Neural cell (in vitro differentiated cells): ENCODE measurements around the gene MAGEF1. TPM values are rescaled to one million over a fixed set of nuclear protein-coding genes. Genes with fewer than 3 reads are reported as not detected.

Experiments used
- H2AFZ ChIP-seq: fragments of 200-600, 300-800 bp; sonication (generic), shearing (Covaris generic); 2 replicates; pipeline ENCODE4 v1.6.0; 2014; ENCODE audit warnings: low read depth, mild to moderate bottlenecking, antibody characterized with exemption, low read length, moderate library complexity
- H3F3A ChIP-seq: fragments of 200-600 bp; shearing (Covaris generic); 2 replicates; pipeline ENCODE4 v1.6.1; 2016; ENCODE audit warnings: mild to moderate bottlenecking, moderate library complexity, mixed read lengths, antibody characterized with exemption, low read length; ENCODE audit not compliant: insufficient read depth, poor library complexity, severe bottlenecking
- H3K27ac ChIP-seq: fragments of 200-600, 300-800 bp; sonication (generic), shearing (Covaris generic); 2 replicates; pipeline ENCODE4 v1.5.1; 2014; ENCODE audit warnings: mild to moderate bottlenecking, low read length, moderate library complexity
- H3K27me3 ChIP-seq: fragments of 300-800, 200-600 bp; sonication (generic), shearing (Covaris generic); 2 replicates; pipeline ENCODE4 v1.6.0; 2014; ENCODE audit warnings: mild to moderate bottlenecking, low read depth, low read length, moderate library complexity; ENCODE audit not compliant: insufficient read depth
- H3K36me3 ChIP-seq: fragments of 300-800, 200-600 bp; sonication (generic), shearing (Covaris generic); 2 replicates; pipeline ENCODE4 v1.5.1; 2014; ENCODE audit warnings: mild to moderate bottlenecking, antibody characterized with exemption, low read length, moderate library complexity; ENCODE audit not compliant: insufficient read depth
- H3K4me2 ChIP-seq: fragments of 300-800, 200-600 bp; sonication (generic), shearing (Covaris generic); 2 replicates; pipeline ENCODE4 v1.6.0; 2014; ENCODE audit warnings: mild to moderate bottlenecking, low read length
- H3K4me3 ChIP-seq: fragments of 300-800, 200-600 bp; sonication (generic), shearing (Covaris generic); 2 replicates; pipeline ENCODE4 v1.5.1; 2014; ENCODE audit warnings: mild to moderate bottlenecking, low read length, moderate library complexity
- H3K79me2 ChIP-seq: fragments of 200-600 bp; shearing (Covaris generic); replicated peaks from 2 replicates; pipeline ENCODE4 v1.6.0; 2014; ENCODE audit warnings: mild to moderate bottlenecking, low read length, moderate library complexity; ENCODE audit not compliant: insufficient read depth
- H3K9ac ChIP-seq: fragments of 300-800, 200-600 bp; sonication (generic), shearing (Covaris generic); 2 replicates; pipeline ENCODE4 v1.6.1; 2016; ENCODE audit warnings: mild to moderate bottlenecking, low read length, mixed read lengths
- H3K9me2 ChIP-seq: fragments of 200-600 bp; shearing (Covaris generic); 2 replicates; pipeline ENCODE4 v1.6.1; 2016; ENCODE audit warnings: mild to moderate bottlenecking, low read length, mixed read lengths; ENCODE audit not compliant: insufficient read depth
- H3K9me3 ChIP-seq: fragments of 200-600, 300-800 bp; sonication (generic), shearing (Covaris generic); 2 replicates; pipeline ENCODE4 v1.6.1; 2016; ENCODE audit warnings: mild to moderate bottlenecking, mixed run types, low read length, moderate library complexity, mixed read lengths
- H4K20me1 ChIP-seq: fragments of 200-600 bp; shearing (Covaris generic); 2 replicates; pipeline ENCODE4 v1.6.1; 2016; ENCODE audit warnings: mild to moderate bottlenecking, mixed run types; ENCODE audit not compliant: insufficient read depth
- CTCF ChIP-seq: fragments of 450-650 bp; IDR thresholded peaks from 2 replicates; pipeline ENCODE4 v1.5.1; 2014; ENCODE audit warnings: antibody characterized with exemption, mild to moderate bottlenecking, moderate library complexity; ENCODE audit not compliant: poor library complexity, severe bottlenecking
- MXI1 ChIP-seq: fragments of 450-650 bp; conservative IDR thresholded peaks from 2 replicates; pipeline ENCODE4 v1.6.1; 2014; ENCODE audit warnings: antibody characterized with exemption, mild to moderate bottlenecking; ENCODE audit not compliant: poor library complexity, severe bottlenecking
- POLR2AphosphoS5 ChIP-seq: IDR thresholded peaks from 2 replicates; pipeline ENCODE4 v1.6.1; 2012
- RAD21 ChIP-seq: fragments of 450-650 bp; conservative IDR thresholded peaks from 2 replicates; pipeline ENCODE4 v1.6.1; 2014; ENCODE audit warnings: antibody characterized with exemption, mild to moderate bottlenecking, moderate library complexity
- REST ChIP-seq: IDR thresholded peaks from 2 replicates; pipeline ENCODE4 v1.6.1; 2012; ENCODE audit warnings: borderline replicate concordance
- SMC3 ChIP-seq: fragments of 450-650 bp; conservative IDR thresholded peaks from 2 replicates; pipeline ENCODE4 v1.6.1; 2014; ENCODE audit warnings: antibody characterized with exemption, mild to moderate bottlenecking, moderate library complexity; ENCODE audit not compliant: poor library complexity
- polyA plus RNA-seq: library from polyadenylated mRNA; depleted of rRNA; stranded (reverse); fragments of >200 nt; gene quantifications from 2 replicates; pipeline ENCODE4 v1.2.3, GENCODE V29; 2014

The MAGEF1 gene
- polyA plus RNA-seq, 1 donor from 2014 or later: 103 TPM

- no peak overlapping the region for H3K4me3 ChIP-seq
- no peak overlapping the region for H3K27ac ChIP-seq
- TF ChIP-seq SMC3 (no peak), REST (no peak), MXI1 (no peak), CTCF (no peak), POLR2AphosphoS5 (no peak)
- H3F3A ChIP-seq: no peaks in the 10 kb centered on the region
- H3K9ac ChIP-seq: no peak overlapping the region
- H3K9me3 ChIP-seq: no peaks in the 10 kb centered on the region
- no peaks in the 10 kb centered on the region for H4K20me1 ChIP-seq
- no peaks in the 10 kb centered on the region for H3K9me2 ChIP-seq
- no peaks in the 10 kb centered on the region for H3K36me3 ChIP-seq
- no peaks in the 10 kb centered on the region for H3K27me3 ChIP-seq
- no peak overlapping the region for H2AFZ ChIP-seq
- H3K4me2 ChIP-seq: no peak overlapping the region
- no peaks in the 10 kb centered on the region for H3K79me2 ChIP-seq
Measured at GRCh38 chr3:184687363-184688015, 24.4 kb downstream of the MAGEF1 start.

- Histone ChIP-seq H3K9me3 (no peaks in the 10 kb centered on the region), H3F3A (no peaks in the 10 kb centered on the region), H3K36me3 (no peaks in the 10 kb centered on the region), H2AFZ (no peak overlapping the region), H3K9me2 (no peaks in the 10 kb centered on the region), H3K4me2 (no peak overlapping the region), H3K27ac (peak overlapping the region; percentile 72), H3K79me2 (no peaks in the 10 kb centered on the region), H3K27me3 (no peaks in the 10 kb centered on the region), H3K9ac (peak overlapping the region; percentile 26), H3K4me3 (no peak overlapping the region), H4K20me1 (no peaks in the 10 kb centered on the region)
- TF ChIP-seq CTCF (no peak), SMC3 (no peak)
Measured at GRCh38 chr3:184685646-184686045, 26.2 kb downstream of the MAGEF1 start.

- no peak for TF ChIP-seq POLR2AphosphoS5
- no peak for TF ChIP-seq RAD21
- no peak for TF ChIP-seq CTCF
- no peak for TF ChIP-seq MXI1
- TF ChIP-seq SMC3: no peak
- Histone ChIP-seq H3K9me2 (no peaks in the 10 kb centered on the region), H3K36me3 (no peaks in the 10 kb centered on the region), H3K79me2 (no peaks in the 10 kb centered on the region), H3K9ac (no peak overlapping the region), H3F3A (no peaks in the 10 kb centered on the region), H2AFZ (no peak overlapping the region), H3K4me3 (no peak overlapping the region), H3K27ac (peak overlapping the region; percentile 72), H3K9me3 (no peaks in the 10 kb centered on the region), H3K27me3 (no peaks in the 10 kb centered on the region), H3K4me2 (no peak overlapping the region), H4K20me1 (no peaks in the 10 kb centered on the region)
Measured at GRCh38 chr3:184685055-184685454, 26.8 kb downstream of the MAGEF1 start.
